ENCODE data around the gene AFF3. TPM values are rescaled to one million over a fixed set of nuclear protein-coding genes. Genes with fewer than 3 reads are reported as not detected.

AFF3 gene
- total RNA-seq, 1 experiment from 2014 or later: not detected

DNA sequence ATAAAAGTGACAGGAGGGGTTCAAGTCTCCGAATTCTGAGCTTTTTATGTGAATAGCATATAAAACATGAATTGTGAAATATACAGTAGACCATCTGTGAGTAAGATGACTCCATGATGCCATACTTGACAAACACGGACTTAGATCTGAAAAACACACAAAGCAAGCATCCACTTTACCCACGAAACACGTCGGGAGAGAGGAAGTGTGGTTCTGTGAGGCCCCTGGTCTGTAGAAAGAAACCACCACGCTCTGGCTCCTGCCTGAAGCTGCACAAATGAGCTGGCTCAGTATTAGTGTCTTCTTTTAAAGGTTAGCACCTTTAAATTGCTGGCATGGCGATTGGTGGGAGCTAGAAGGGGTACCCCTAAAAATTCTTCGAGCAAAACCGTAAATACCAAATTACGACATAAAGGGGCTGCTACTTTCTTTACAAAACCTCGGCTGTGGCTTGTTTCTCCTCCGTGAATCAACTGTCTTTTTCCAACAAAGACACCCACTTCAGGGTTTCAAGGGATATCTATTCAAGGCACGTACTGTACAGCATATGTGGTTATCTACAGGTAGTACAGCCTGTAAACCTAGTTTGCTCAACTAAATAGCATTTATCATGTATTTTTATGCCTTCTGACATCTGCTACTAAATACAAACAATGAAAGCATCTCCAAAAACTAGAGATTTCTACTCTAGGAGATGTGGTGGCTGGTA is 70.9 kb downstream of the AFF3 start:
- Mint-ChIP-seq H3K4me1 (ENCODE audit: low read depth, unreplicated experiment) (no peaks in the 10 kb centered on the region), H3K36me3 (ENCODE audit: insufficient read depth, unreplicated experiment) (no peaks in the 10 kb centered on the region), H3K27me3 (ENCODE audit: unreplicated experiment) (peaks cover 100% of the 10 kb centered on the region), H3K4me3 (ENCODE audit: low read depth, unreplicated experiment) (no peak overlapping the region), H3K27ac (ENCODE audit: unreplicated experiment) (no peak overlapping the region), H3K9me3 (ENCODE audit: low read depth, unreplicated experiment) (no peaks in the 10 kb centered on the region)
- no peak for TF ChIP-seq CTCF (IDR thresholded peaks at IDR 0.05; ENCODE audit: unreplicated experiment)
- CTCF ChIA-PET: no interaction called here
- no peak for DNase-seq
- intact Hi-C loops (cut with micrococcal nuclease; ENCODE audit: unreplicated experiment): no loop called here
- no TSS peak for BruUV-seq (replicated peaks)

- no peak for TF ChIP-seq CTCF (IDR thresholded peaks at IDR 0.05; ENCODE audit: unreplicated experiment)
- CTCF ChIA-PET: interaction anchor here (0.7 kb wide), 1 partner anchor 106 kb away, joined by 3 read pairs; no protein-coding TSS in a partner anchor
- BruUV-seq (replicated peaks): no TSS peak
- H3K27ac Mint-ChIP-seq (ENCODE audit: unreplicated experiment): no peak overlapping the region
- H3K9me3 Mint-ChIP-seq (ENCODE audit: low read depth, unreplicated experiment): no peaks in the 10 kb centered on the region
- no peak overlapping the region for H3K4me3 Mint-ChIP-seq (ENCODE audit: low read depth, unreplicated experiment)
- no peaks in the 10 kb centered on the region for H3K36me3 Mint-ChIP-seq (ENCODE audit: insufficient read depth, unreplicated experiment)
- no peak for DNase-seq
- intact Hi-C loops (cut with micrococcal nuclease; ENCODE audit: unreplicated experiment): no loop called here
- peaks cover 92% of the 10 kb centered on the region for H3K27me3 Mint-ChIP-seq (ENCODE audit: unreplicated experiment)
- H3K4me1 Mint-ChIP-seq (ENCODE audit: low read depth, unreplicated experiment): no peaks in the 10 kb centered on the region
Measured at GRCh38 chr2:100070078-100070477, 72.3 kb downstream of the AFF3 start.

DNA sequence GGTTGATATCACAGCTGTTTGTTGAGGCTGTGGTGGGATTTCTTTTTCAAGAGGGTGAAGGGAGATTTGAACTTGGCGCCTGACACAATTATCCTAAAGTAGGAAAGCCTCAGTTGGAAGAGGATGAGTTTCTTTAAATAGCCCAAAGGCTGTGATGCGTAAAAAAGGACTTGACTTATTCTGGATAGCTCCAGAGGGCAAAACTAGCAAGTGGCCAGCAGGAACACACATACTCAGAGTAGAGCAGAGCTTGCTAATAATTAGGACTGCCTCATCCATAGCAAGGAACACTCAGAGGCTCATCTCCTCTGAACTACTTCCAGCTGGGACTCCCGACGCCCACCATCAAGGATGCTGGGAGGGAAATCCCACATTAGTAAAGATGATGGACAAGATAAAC is 74.0 kb downstream of the AFF3 start:
- CTCF ChIA-PET: no interaction called here
- Mint-ChIP-seq H3K9me3 (ENCODE audit: low read depth, unreplicated experiment) (no peaks in the 10 kb centered on the region), H3K4me1 (ENCODE audit: low read depth, unreplicated experiment) (no peaks in the 10 kb centered on the region), H3K4me3 (ENCODE audit: low read depth, unreplicated experiment) (no peak overlapping the region), H3K36me3 (ENCODE audit: insufficient read depth, unreplicated experiment) (no peaks in the 10 kb centered on the region), H3K27ac (ENCODE audit: unreplicated experiment) (no peak overlapping the region), H3K27me3 (ENCODE audit: unreplicated experiment) (peaks cover 88% of the 10 kb centered on the region)
- TF ChIP-seq CTCF (IDR thresholded peaks at IDR 0.05; ENCODE audit: unreplicated experiment): no peak
- BruUV-seq (replicated peaks): no TSS peak
- intact Hi-C loops (cut with micrococcal nuclease; ENCODE audit: unreplicated experiment): no loop called here
- no peak for DNase-seq

DNA sequence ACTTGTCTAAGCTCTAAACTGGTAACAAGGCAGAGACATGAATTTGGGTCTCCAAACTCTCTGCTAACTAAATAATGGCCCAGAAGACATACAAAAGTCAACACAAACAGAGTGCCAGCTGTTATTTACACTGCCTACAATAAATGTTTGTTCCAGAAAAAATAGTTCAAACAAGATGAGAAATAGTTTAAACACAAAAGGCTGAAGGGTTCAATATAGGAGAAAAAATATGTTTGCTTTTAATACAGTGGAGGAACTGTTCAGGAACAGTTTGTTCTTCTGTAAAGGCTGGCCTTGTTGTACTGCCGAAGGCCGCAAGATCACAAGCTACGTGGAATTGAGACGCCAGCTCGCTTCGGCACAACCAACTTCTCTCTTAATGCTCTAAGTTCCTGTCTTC is 74.6 kb downstream of the AFF3 start:
- Mint-ChIP-seq H3K27ac (ENCODE audit: unreplicated experiment) (no peak overlapping the region), H3K9me3 (ENCODE audit: low read depth, unreplicated experiment) (no peaks in the 10 kb centered on the region), H3K4me3 (ENCODE audit: low read depth, unreplicated experiment) (no peak overlapping the region), H3K4me1 (ENCODE audit: low read depth, unreplicated experiment) (no peaks in the 10 kb centered on the region), H3K36me3 (ENCODE audit: insufficient read depth, unreplicated experiment) (no peaks in the 10 kb centered on the region), H3K27me3 (ENCODE audit: unreplicated experiment) (peaks cover 86% of the 10 kb centered on the region)
- BruUV-seq (replicated peaks): no TSS peak
- TF ChIP-seq CTCF (IDR thresholded peaks at IDR 0.05; ENCODE audit: unreplicated experiment): no peak
- intact Hi-C loops (cut with micrococcal nuclease; ENCODE audit: unreplicated experiment): no loop called here
- CTCF ChIA-PET: no interaction called here
- no peak for DNase-seq

All from Calu3 (cell line).